OCI-LY1 (cell line): ENCODE measurements around the gene LRRC4B.
A peak's percentile ranks its signal among the peaks of the same experiment; 100 is the strongest.

Experiments
- H2AFZ ChIP-seq: fragments of 200-600 bp; sonication (generic), shearing (Covaris generic); 2 replicates; pipeline ENCODE4 v1.6.0; 2014; ENCODE audit warnings: antibody characterized with exemption, mild to moderate bottlenecking, low read length
- H3F3A ChIP-seq: fragments of 200-600 bp; sonication (generic), shearing (Covaris generic); 2 replicates; pipeline ENCODE4 v1.6.0; 2014; ENCODE audit warnings: mild to moderate bottlenecking, antibody characterized with exemption, low read length, moderate library complexity; ENCODE audit not compliant: insufficient read depth
- H3K27ac ChIP-seq: fragments of 200-600 bp; sonication (generic); 2 replicates; pipeline ENCODE4 v1.5.1; 2014; ENCODE audit warnings: low read length, mixed run types, mild to moderate bottlenecking, low read depth; ENCODE audit not compliant: poor library complexity, severe bottlenecking
- H3K27me3 ChIP-seq: fragments of 200-600 bp; sonication (generic); 2 replicates; pipeline ENCODE4 v1.6.0; 2014; ENCODE audit warnings: antibody characterized with exemption, mild to moderate bottlenecking, low read length, moderate library complexity; ENCODE audit not compliant: insufficient read depth
- H3K36me3 ChIP-seq: fragments of 200-600 bp; sonication (generic); 2 replicates; pipeline ENCODE4 v1.6.1; 2014; ENCODE audit warnings: mild to moderate bottlenecking, antibody characterized with exemption, low read length, moderate library complexity, mixed read lengths; ENCODE audit not compliant: insufficient read depth
- H3K4me1 ChIP-seq: fragments of 200-600 bp; sonication (generic); 2 replicates; pipeline ENCODE4 v1.5.1; 2014; ENCODE audit warnings: mild to moderate bottlenecking, low read length, moderate library complexity; ENCODE audit not compliant: insufficient read depth, severe bottlenecking
- H3K4me2 ChIP-seq: fragments of 200-600 bp; sonication (generic), shearing (Covaris generic); 2 replicates; pipeline ENCODE4 v1.6.1; 2014; ENCODE audit warnings: low read length
- H3K4me3 ChIP-seq: fragments of 200-600 bp; sonication (generic); 2 replicates; pipeline ENCODE4 v1.5.1; 2014; ENCODE audit warnings: low read length, low read depth, mild to moderate bottlenecking, mixed read lengths; ENCODE audit not compliant: poor library complexity, severe bottlenecking
- H3K79me2 ChIP-seq: fragments of 200-600 bp; shearing (Covaris generic); 2 replicates; pipeline ENCODE4 v1.6.1; 2016; ENCODE audit warnings: mixed run types, low read length, mixed read lengths; ENCODE audit not compliant: insufficient read depth
- H3K9ac ChIP-seq: fragments of 200-600 bp; sonication (generic), shearing (Covaris generic); 2 replicates; pipeline ENCODE4 v1.6.1; 2014; ENCODE audit warnings: mild to moderate bottlenecking, low read length, mixed read lengths
- H3K9me2 ChIP-seq: fragments of 200-600 bp; sonication (generic), shearing (Covaris generic); 2 replicates; pipeline ENCODE4 v1.6.1; 2014; ENCODE audit warnings: low read depth, mild to moderate bottlenecking, low read length, mixed read lengths
- H3K9me3 ChIP-seq: fragments of 200-600 bp; shearing (Covaris generic); 2 replicates; pipeline ENCODE4 v1.6.1; 2014; ENCODE audit warnings: low read length, mixed read lengths
- H4K20me1 ChIP-seq: fragments of 200-600 bp; sonication (generic), shearing (Covaris generic); 2 replicates; pipeline ENCODE4 v1.6.0; 2016; ENCODE audit warnings: mild to moderate bottlenecking, low read length; ENCODE audit not compliant: insufficient read depth
- CTCF ChIP-seq: fragments of 200-600 bp; sonication (generic), shearing (Covaris generic); IDR thresholded peaks from 2 replicates; pipeline ENCODE4 v1.5.1; 2017; ENCODE audit warnings: mild to moderate bottlenecking, antibody characterized with exemption, low read length, moderate library complexity, mixed read lengths
- EZH2 ChIP-seq: fragments of 200-600 bp; sonication (generic), shearing (Covaris generic); IDR thresholded peaks from 2 replicates; pipeline ENCODE4 v1.8.0; 2017; ENCODE audit warnings: borderline replicate concordance, mixed run types, mild to moderate bottlenecking, antibody characterized with exemption, low read length, moderate library complexity, mixed read lengths

Gene LRRC4B

GRCh38 chr19:50537306-50537685, 30.9 kb downstream of the LRRC4B start:
- no peaks in the 10 kb centered on the region; the same call in 1 of the 2 replicates for H3K36me3 ChIP-seq
- no peak overlapping the region for H3K27ac ChIP-seq
- H3K4me2 ChIP-seq, result no peak overlapping the region
- H3K9me3 ChIP-seq, result peaks cover 5% of the 10 kb centered on the region; the same call in 1 of the 2 replicates
- H3K79me2 ChIP-seq, result no peaks in the 10 kb centered on the region
- H3K9ac ChIP-seq, result no peak overlapping the region
- H3F3A ChIP-seq, result no peaks in the 10 kb centered on the region
- H3K9me2 ChIP-seq, result no peaks in the 10 kb centered on the region
- H3K27me3 ChIP-seq, result peaks cover 16% of the 10 kb centered on the region; the same call in 1 of the 2 replicates
- H3K4me3 ChIP-seq, result no peak overlapping the region
- no peak overlapping the region for H2AFZ ChIP-seq
- no peaks in the 10 kb centered on the region for H4K20me1 ChIP-seq
- TF ChIP-seq CTCF (no peak), EZH2 (no peak)
- H3K4me1 ChIP-seq, result no peaks in the 10 kb centered on the region

- H3K9me2 ChIP-seq, result no peaks in the 10 kb centered on the region
- no peaks in the 10 kb centered on the region for H3F3A ChIP-seq
- no peak overlapping the region for H2AFZ ChIP-seq
- no peaks in the 10 kb centered on the region; the same call in 1 of the 2 replicates for H3K36me3 ChIP-seq
- no peak overlapping the region for H3K9ac ChIP-seq
- H3K79me2 ChIP-seq, result no peaks in the 10 kb centered on the region
- no peak overlapping the region for H3K4me2 ChIP-seq
- no peaks in the 10 kb centered on the region for H3K4me1 ChIP-seq
- peaks cover 5% of the 10 kb centered on the region; the same call in 1 of the 2 replicates for H3K9me3 ChIP-seq
- no peak overlapping the region for H3K4me3 ChIP-seq
- TF ChIP-seq CTCF (peak; percentile 50), EZH2 (no peak)
- no peaks in the 10 kb centered on the region for H4K20me1 ChIP-seq
- H3K27ac ChIP-seq, result no peak overlapping the region
- peaks cover 17% of the 10 kb centered on the region; the same call in 1 of the 2 replicates for H3K27me3 ChIP-seq
Observed at GRCh38 chr19:50536662-50537305, 31.5 kb downstream of the LRRC4B start.

GRCh38 chr19:50535672-50536187, 32.5 kb downstream of the LRRC4B start:
- no peaks in the 10 kb centered on the region for H3K4me1 ChIP-seq
- H3K79me2 ChIP-seq, result no peaks in the 10 kb centered on the region
- H3F3A ChIP-seq, result no peaks in the 10 kb centered on the region
- TF ChIP-seq EZH2 (no peak), CTCF (no peak)
- no peaks in the 10 kb centered on the region; the same call in 1 of the 2 replicates for H3K36me3 ChIP-seq
- H3K4me2 ChIP-seq, result no peak overlapping the region
- H2AFZ ChIP-seq, result no peak overlapping the region
- H3K27ac ChIP-seq, result no peak overlapping the region
- no peaks in the 10 kb centered on the region for H3K9me2 ChIP-seq
- H3K9me3 ChIP-seq, result peaks cover 5% of the 10 kb centered on the region; the same call in 1 of the 2 replicates
- H4K20me1 ChIP-seq, result no peaks in the 10 kb centered on the region
- H3K9ac ChIP-seq, result no peak overlapping the region
- H3K27me3 ChIP-seq, result peaks cover 17% of the 10 kb centered on the region; the same call in 1 of the 2 replicates
- H3K4me3 ChIP-seq, result no peak overlapping the region
